ENCODE results near the gene ABITRAM.

GRCh38 chr9:108961151-108961550 is 27.0 kb downstream of the ABITRAM start:
- TF ChIP-seq PBX3 (CRISPR knock-in tag; IDR thresholded peaks at IDR 0.05), result no peak
- no peak for TF ChIP-seq ZSCAN16 (tag by site-specific recombination; IDR thresholded peaks at IDR 0.05)
- TF ChIP-seq ZBTB21 (tag by site-specific recombination; IDR thresholded peaks at IDR 0.05), result no peak
- no peak for TF ChIP-seq ZFP37 (tag by site-specific recombination; IDR thresholded peaks at IDR 0.05)
- no peak for TF ChIP-seq CTCF (tag by site-specific recombination; IDR thresholded peaks at IDR 0.05)
- TF ChIP-seq BCL11A (tag by site-specific recombination; IDR thresholded peaks at IDR 0.05; ENCODE audit: low read depth), result no peak
- TF ChIP-seq ZNF530 (tag by site-specific recombination; IDR thresholded peaks at IDR 0.05; ENCODE audit: low read depth), result no peak
- no peak for TF ChIP-seq OVOL3 (tag by site-specific recombination; IDR thresholded peaks at IDR 0.05)
- TF ChIP-seq ZNF239 (tag by site-specific recombination; IDR thresholded peaks at IDR 0.05), result no peak
- no peak for TF ChIP-seq ZNF266 (tag by site-specific recombination; IDR thresholded peaks at IDR 0.05; ENCODE audit: low read depth)

Measured in HEK293 (cell line).